HUES64 (cell line): ENCODE results near the gene OR56A4.
"Not testable (repeated sequence)": the region's sequence is repeated elsewhere in the genome, so short reads cannot be mapped to it uniquely, and the experiment has no call there.

Source experiments
- H3K27ac ChIP-seq: 2 replicates; pipeline ENCODE4 v1.7.0; 2013; ENCODE audit warnings: low read depth, low read length, inconsistent platforms
- H3K27me3 ChIP-seq: 2 replicates; pipeline ENCODE4 v1.6.1; 2013; ENCODE audit warnings: mild to moderate bottlenecking, low read length; ENCODE audit not compliant: insufficient read depth
- H3K36me3 ChIP-seq: 2 replicates; pipeline ENCODE4 v1.6.1; 2013; ENCODE audit warnings: mild to moderate bottlenecking, low read length; ENCODE audit not compliant: insufficient read depth
- H3K4me1 ChIP-seq: 2 replicates; pipeline ENCODE4 v1.6.1; 2013; ENCODE audit warnings: mild to moderate bottlenecking, low read length, moderate library complexity; ENCODE audit not compliant: insufficient read depth
- H3K4me3 ChIP-seq: 2 replicates; pipeline ENCODE4 v1.5.1; 2013; ENCODE audit warnings: mild to moderate bottlenecking, low read length, moderate library complexity
- H3K9ac ChIP-seq: 2 replicates; pipeline ENCODE4 v1.6.1; 2013; ENCODE audit warnings: mild to moderate bottlenecking, low read depth, low read length
- H3K9me3 ChIP-seq: 2 replicates; pipeline ENCODE4 v1.6.1; 2013; ENCODE audit warnings: low read depth, low read length; ENCODE audit not compliant: insufficient read depth
- WGBS: fragments of 150-250, 120-280 bp; methylation state at CpG from one replicate; pipeline ENCODE4 v1.1.7; 2013; ENCODE audit warnings: missing lambda C conversion rate; 5-methylcytosine and 5-hydroxymethylcytosine counted together

OR56A4 gene

GRCh38 chr11:5960704-5961320 lies 45.9 kb downstream of the OR56A4 start:
- H3K27me3 ChIP-seq, H3K4me3 ChIP-seq, H3K36me3 ChIP-seq, H3K27ac ChIP-seq, H3K9ac ChIP-seq, H3K4me1 ChIP-seq: not testable (repeated sequence)
- 90% methylated on average over 40 of the region's 40 CpGs for WGBS
- peaks cover 31% of the 10 kb centered on the region for H3K9me3 ChIP-seq

- no peak overlapping the region for H3K9ac ChIP-seq
- 93% methylated on average over 2 of the region's 3 CpGs for WGBS
- H3K36me3 ChIP-seq: no peaks in the 10 kb centered on the region
- H3K4me3 ChIP-seq: no peak overlapping the region
- H3K9me3 ChIP-seq: peaks cover 8% of the 10 kb centered on the region
- H3K27me3 ChIP-seq: no peaks in the 10 kb centered on the region
- no peaks in the 10 kb centered on the region for H3K4me1 ChIP-seq
- H3K27ac ChIP-seq: no peak overlapping the region
Observed at GRCh38 chr11:5955586-5955985, 51.2 kb downstream of the OR56A4 start.
